ENCODE data around the gene TPCN1.

Gene TPCN1

DNA sequence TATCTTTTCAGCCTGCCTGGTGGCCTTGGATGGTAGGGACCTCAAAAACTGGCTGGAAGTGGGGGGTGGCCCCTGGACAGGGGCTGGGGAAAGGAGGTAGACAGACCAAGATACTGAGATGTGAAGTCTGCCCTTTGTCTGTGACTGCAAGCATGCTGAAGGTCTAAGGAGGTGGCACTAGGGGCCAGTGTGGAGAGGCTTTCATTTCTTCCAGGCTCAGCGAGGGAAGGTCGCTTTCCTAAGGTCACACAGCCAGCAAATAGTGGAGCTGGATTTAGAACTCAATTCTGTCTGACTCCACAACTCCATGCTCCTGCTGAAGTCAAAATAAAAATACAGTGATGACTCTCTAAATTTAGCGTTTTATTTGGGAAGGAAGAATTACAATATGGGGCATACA lies 125.8 kb downstream of the TPCN1 start:
- no peak for DNase-seq

DNA sequence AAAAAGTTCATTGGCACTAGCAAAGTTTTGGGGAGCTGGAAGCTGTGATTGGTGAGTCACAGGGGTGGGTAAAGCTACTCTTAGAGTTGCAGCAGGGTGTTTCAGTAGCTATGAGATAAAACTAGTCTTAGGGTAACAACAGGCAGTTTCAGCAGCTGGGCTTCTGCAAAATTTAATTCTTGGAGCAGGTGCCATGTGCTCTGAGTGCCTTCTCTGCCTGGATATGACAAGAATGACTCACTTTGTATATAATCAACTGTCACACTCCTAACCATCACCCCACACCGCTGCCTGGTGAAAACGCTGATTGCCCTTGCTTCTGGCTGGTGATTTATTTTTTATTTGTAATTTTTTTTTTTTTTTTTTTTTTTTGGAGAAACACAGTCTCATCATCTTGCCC lies 126.6 kb downstream of the TPCN1 start:
- no peak for DNase-seq
